GM13976 (cell line): Measurements from ENCODE around the gene EGFL8.

Experiments used
- DNase-seq: peaks from one replicate; pipeline ENCODE4 v3.0.0; 2012; ENCODE audit warnings: low spot score
- in situ Hi-C: fragments of 300-500 bp; cut with MboI; formaldehyde crosslinking; loops from one replicate; pipeline ENCODE4 v1.12.0; 2022; ENCODE audit warnings: low sequenced_read_pairs, mixed read lengths, inconsistent platforms; ENCODE audit not compliant: unreplicated experiment
- TF ChIP-seq, protein P1 (sequence below): IDR thresholded peaks from 2 replicates; pipeline ENCODE4 v1.5.1; 2012; ENCODE audit warnings: borderline replicate concordance, mild to moderate bottlenecking; ENCODE audit not compliant: insufficient read depth; ENCODE audit errors: extremely low read depth, missing control alignments, control extremely low read depth

EGFL8 gene

GRCh38 chr6:32129297-32130088 lies 34.9 kb upstream of the EGFL8 start:
- in situ Hi-C loops = no loop called here
- TF ChIP-seq, protein P1, sequence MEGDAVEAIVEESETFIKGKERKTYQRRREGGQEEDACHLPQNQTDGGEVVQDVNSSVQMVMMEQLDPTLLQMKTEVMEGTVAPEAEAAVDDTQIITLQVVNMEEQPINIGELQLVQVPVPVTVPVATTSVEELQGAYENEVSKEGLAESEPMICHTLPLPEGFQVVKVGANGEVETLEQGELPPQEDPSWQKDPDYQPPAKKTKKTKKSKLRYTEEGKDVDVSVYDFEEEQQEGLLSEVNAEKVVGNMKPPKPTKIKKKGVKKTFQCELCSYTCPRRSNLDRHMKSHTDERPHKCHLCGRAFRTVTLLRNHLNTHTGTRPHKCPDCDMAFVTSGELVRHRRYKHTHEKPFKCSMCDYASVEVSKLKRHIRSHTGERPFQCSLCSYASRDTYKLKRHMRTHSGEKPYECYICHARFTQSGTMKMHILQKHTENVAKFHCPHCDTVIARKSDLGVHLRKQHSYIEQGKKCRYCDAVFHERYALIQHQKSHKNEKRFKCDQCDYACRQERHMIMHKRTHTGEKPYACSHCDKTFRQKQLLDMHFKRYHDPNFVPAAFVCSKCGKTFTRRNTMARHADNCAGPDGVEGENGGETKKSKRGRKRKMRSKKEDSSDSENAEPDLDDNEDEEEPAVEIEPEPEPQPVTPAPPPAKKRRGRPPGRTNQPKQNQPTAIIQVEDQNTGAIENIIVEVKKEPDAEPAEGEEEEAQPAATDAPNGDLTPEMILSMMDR = no peak

DNA sequence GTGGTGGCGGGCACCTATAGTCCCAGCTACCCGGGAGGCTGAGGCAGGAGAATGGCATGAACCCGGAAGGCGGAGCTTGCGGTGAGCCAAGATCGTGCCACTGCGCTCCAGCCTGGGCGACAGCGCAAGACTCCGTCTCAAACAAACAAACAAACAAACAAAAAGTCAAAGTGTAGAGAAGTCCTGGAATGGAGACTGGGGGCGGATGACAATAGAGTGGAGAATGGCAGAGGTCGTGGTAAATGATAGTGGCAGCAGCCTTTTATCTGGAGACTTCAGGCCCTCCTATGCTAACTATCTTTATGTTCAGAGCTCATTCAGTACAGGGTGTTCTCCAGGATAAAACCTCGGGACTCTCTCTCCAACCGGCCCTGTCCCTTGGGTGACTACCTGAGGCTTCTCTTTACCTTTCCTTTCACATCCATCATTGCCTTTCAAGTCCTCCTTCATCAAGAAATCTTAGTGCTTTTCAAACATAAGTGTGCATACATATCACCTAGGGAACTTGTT lies 32.9 kb upstream of the EGFL8 start:
- in situ Hi-C loops = no loop called here

More at GRCh38 chr6:32129297-32130088, 34.9 kb upstream of the EGFL8 start:
- no peak for DNase-seq

DNA sequence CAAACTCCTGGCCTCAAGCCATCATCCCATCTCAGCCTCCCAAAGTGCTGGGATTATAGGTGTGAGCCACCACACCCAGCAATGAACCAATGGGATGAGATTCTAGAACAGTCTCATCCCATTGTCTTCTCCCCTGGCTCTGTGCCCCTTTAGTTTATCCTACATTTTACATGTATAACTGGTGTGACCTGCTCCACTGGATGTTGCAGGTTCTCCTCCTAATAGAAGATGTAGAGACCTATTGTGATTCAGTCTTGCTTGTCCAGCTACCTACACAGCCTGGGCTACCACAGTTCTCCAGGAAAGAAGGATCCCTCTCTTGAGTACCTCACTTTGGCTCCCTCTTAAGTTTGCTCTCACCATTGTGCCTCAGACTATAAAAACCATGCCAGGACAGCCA lies 32.3 kb upstream of the EGFL8 start:
- no peak for DNase-seq
- in situ Hi-C loops = no loop called here
- TF ChIP-seq, protein P1 = no peak

More for the DNA sequence above, 32.9 kb upstream of the EGFL8 start:
- TF ChIP-seq, protein P1 = no peak
- no peak for DNase-seq

DNA sequence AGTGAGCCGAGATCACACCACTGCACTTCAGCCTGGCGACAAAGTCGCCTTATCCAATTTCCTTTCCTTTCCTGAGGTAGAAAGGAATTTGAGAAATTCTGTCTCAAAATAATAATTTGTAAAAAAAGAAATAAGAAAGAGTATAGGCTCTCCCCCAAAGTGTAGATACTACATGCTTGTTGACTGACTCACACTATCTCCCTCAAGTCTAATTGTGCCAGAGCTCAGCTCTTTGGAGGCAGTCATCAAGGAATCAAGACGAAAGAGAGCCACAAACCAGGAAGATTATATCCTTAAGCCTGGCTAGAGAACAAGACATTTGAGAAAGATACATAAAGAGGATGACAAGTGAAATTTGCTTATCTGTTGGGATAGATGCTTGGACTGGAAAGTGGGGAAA lies 30.6 kb upstream of the EGFL8 start:
- in situ Hi-C loops = no loop called here
- TF ChIP-seq, protein P1 = no peak
- DNase-seq = no peak

- in situ Hi-C loops = no loop called here
- TF ChIP-seq, protein P1 = no peak
- DNase-seq = no peak
These were observed 26.9 kb upstream of the EGFL8 start for GRCh38 chr6:32137454-32137853.

GRCh38 chr6:32139590-32139989 lies 24.8 kb upstream of the EGFL8 start:
- TF ChIP-seq, protein P1 = no peak
- in situ Hi-C loops = no loop called here
- no peak for DNase-seq
